Ovary (tissue), 3 donors: ENCODE data around the gene MYO1B.

ENCODE experiments used
- EP300 ChIP-seq: sonication (generic); formaldehyde crosslinking; IDR thresholded peaks from one replicate; pipeline ENCODE4 v1.6.1; 2017; ENCODE audit warnings: antibody characterized with exemption
- POLR2A ChIP-seq: fragments of 450-650 bp; IDR thresholded peaks from one replicate; pipeline ENCODE4 v1.6.1; 2017; ENCODE audit warnings: antibody characterized with exemption, mild to moderate bottlenecking, moderate library complexity
- TF ChIP-seq, protein P1 (sequence below), 3 donors: fragments of 450-650 bp in 2 of 3; fragments of 200-600 bp in 1 of 3; IDR thresholded peaks; one replicate each; pipeline versions ENCODE4 v1.5.1 to v1.8.0; 2016 to 2022; ENCODE audit warnings: antibody characterized with exemption in 3 of 3, mild to moderate bottlenecking in 1 of 3
- donor health status: DM: no; HTN: no; CAD: no.

DNA sequence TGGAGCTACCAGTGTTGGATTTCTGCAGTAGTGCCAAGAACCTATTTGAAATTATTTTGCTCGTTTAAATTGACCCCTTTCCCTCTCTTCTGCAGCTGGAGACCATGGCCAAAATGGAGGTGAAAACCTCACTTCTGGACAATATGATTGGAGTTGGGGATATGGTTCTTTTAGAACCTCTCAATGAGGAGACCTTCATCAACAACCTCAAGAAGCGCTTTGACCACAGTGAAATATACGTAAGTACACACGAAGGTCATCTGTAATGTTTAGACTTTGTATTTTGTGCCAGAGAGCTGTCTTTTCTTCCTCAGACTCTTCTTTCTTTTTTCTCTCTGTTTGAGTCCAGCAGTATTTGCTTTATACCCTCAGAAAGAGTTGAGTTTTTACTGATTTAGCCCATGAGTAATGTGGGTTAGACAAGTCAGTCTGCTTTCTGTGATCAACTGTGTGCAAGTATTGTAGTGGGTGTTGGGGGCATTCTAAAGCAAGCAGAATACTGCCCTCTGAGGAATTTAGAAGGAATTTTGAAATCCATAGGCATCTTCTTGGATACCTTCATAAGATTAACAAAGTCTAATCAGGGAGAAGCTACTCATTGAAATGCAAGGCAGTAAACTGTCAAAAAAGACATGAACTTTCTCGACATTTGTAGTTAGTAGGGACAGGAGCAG is 31.7 kb downstream of the MYO1B start:
- TF ChIP-seq POLR2A (no peak), EP300 (no peak)
- TF ChIP-seq, protein P1, sequence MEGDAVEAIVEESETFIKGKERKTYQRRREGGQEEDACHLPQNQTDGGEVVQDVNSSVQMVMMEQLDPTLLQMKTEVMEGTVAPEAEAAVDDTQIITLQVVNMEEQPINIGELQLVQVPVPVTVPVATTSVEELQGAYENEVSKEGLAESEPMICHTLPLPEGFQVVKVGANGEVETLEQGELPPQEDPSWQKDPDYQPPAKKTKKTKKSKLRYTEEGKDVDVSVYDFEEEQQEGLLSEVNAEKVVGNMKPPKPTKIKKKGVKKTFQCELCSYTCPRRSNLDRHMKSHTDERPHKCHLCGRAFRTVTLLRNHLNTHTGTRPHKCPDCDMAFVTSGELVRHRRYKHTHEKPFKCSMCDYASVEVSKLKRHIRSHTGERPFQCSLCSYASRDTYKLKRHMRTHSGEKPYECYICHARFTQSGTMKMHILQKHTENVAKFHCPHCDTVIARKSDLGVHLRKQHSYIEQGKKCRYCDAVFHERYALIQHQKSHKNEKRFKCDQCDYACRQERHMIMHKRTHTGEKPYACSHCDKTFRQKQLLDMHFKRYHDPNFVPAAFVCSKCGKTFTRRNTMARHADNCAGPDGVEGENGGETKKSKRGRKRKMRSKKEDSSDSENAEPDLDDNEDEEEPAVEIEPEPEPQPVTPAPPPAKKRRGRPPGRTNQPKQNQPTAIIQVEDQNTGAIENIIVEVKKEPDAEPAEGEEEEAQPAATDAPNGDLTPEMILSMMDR (IDR thresholded peaks at IDR 0.05) = no peak
